Epithelial cell of esophagus (primary cell): ENCODE data around the gene PPP1R7.
"Not testable (repeated sequence)": the region's sequence is repeated elsewhere in the genome, so short reads cannot be mapped to it uniquely, and the experiment has no call there.

ENCODE experiments used
- DNase-seq: peaks from one replicate; pipeline ENCODE4 v3.0.0; 2010; ENCODE audit warnings: low read depth
- H3K4me3 ChIP-seq: 2 replicates; pipeline ENCODE4 v1.5.1; 2011; ENCODE audit warnings: mild to moderate bottlenecking, low read length, control low read depth
- TF ChIP-seq, protein P1 (sequence below): IDR thresholded peaks from 2 replicates; pipeline ENCODE4 v1.5.1; 2011; ENCODE audit warnings: low read depth, mild to moderate bottlenecking, low read length, control low read depth, inconsistent platforms; ENCODE audit not compliant: insufficient read depth; ENCODE audit errors: missing control alignments

PPP1R7 gene

DNA sequence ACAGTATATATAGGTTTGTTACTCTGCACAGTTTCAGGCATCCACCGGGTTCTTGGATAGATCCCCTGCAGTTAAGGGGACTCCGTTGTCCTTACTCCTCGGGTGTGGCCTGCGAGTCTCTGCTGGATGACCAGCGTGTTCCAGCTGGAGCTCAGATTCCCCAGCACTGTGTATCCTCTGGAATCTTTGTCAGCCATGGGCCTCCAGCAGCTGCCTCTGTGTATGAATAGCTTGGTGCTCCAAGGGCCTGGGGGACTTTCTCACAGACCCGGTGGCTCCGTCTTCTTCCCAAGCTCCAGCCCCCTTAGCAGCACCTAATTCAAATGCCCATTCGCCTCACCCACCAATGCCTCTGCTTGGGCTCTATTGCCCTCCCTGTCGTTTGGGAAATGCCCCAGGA lies 44.5 kb downstream of the PPP1R7 start:
- no peak overlapping the region for H3K4me3 ChIP-seq
- TF ChIP-seq, protein P1, sequence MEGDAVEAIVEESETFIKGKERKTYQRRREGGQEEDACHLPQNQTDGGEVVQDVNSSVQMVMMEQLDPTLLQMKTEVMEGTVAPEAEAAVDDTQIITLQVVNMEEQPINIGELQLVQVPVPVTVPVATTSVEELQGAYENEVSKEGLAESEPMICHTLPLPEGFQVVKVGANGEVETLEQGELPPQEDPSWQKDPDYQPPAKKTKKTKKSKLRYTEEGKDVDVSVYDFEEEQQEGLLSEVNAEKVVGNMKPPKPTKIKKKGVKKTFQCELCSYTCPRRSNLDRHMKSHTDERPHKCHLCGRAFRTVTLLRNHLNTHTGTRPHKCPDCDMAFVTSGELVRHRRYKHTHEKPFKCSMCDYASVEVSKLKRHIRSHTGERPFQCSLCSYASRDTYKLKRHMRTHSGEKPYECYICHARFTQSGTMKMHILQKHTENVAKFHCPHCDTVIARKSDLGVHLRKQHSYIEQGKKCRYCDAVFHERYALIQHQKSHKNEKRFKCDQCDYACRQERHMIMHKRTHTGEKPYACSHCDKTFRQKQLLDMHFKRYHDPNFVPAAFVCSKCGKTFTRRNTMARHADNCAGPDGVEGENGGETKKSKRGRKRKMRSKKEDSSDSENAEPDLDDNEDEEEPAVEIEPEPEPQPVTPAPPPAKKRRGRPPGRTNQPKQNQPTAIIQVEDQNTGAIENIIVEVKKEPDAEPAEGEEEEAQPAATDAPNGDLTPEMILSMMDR, result no peak
- DNase-seq, result no peak

DNA sequence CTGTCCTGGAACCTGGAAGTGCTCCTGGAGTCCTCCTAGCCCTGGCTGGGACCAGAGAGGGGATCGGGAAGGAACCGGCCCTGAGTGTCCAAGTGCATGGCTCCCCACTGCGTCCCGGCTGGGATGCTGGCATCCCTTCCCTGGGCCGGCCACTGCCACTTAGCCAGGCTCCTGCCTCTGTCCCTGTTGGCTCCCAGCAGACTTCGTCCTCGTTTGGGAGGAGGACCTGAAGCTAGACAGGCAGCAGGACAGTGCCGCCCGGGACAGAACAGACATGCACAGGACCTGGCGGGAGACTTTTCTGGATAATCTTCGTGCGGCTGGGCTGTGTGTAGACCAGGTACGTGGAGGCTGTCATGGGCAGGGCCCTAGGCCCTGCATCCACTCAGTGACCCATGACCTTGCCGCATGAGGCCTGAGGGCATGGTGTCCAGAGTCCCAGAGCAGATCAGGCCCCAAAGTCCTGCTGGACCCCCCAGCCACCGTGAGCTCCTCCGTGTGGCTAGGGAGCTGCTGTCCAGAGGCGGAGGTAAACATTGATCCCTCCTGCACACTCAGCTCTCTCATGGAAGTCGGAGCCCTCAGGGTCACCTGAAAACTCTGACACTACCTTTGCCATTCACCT lies 45.4 kb downstream of the PPP1R7 start:
- no peak overlapping the region for H3K4me3 ChIP-seq
- no peak for DNase-seq
- TF ChIP-seq, protein P1, result no peak

DNA sequence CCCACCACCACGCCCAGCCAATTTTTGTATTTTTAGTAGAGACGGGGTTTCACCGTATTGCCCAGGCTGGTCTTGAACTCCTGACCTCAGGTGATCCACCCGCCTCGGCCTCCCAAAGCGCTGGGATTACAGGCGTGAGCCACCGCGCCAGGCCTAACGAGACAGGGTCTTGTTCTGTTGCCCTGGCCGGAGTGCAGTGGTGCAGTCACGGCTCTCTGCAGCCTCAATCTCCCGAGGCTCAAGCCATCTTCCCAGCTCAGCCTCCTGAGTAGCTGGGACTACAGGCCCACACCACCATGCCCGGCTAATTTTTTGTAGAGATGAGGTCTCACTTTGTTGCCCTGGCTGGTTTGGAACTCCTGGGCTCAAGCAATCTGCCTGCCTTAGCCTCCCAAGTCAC lies 47.0 kb downstream of the PPP1R7 start:
- not testable (repeated sequence) for DNase-seq, H3K4me3 ChIP-seq

DNA sequence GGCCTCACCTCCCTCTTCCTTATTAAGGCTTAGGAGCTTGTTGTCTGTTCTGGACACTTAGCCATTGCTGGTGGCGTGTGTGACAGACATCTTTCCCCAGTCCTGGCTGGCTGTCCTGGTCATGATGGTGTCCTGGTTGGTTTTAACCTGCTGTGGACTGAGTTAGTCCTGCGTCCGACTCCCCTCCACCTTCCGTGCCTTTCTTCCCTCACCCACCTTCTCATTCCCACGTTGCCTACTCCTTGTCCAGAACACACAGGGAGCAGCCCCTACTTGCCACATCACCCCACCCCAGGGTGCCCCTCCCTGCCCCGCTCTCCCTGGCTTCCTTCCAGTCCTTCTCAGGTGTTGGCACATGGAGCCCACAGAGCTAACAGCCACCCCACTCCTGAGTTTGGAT lies 47.7 kb downstream of the PPP1R7 start:
- no peak for DNase-seq
- H3K4me3 ChIP-seq, result no peak overlapping the region
- TF ChIP-seq, protein P1, result no peak

DNA sequence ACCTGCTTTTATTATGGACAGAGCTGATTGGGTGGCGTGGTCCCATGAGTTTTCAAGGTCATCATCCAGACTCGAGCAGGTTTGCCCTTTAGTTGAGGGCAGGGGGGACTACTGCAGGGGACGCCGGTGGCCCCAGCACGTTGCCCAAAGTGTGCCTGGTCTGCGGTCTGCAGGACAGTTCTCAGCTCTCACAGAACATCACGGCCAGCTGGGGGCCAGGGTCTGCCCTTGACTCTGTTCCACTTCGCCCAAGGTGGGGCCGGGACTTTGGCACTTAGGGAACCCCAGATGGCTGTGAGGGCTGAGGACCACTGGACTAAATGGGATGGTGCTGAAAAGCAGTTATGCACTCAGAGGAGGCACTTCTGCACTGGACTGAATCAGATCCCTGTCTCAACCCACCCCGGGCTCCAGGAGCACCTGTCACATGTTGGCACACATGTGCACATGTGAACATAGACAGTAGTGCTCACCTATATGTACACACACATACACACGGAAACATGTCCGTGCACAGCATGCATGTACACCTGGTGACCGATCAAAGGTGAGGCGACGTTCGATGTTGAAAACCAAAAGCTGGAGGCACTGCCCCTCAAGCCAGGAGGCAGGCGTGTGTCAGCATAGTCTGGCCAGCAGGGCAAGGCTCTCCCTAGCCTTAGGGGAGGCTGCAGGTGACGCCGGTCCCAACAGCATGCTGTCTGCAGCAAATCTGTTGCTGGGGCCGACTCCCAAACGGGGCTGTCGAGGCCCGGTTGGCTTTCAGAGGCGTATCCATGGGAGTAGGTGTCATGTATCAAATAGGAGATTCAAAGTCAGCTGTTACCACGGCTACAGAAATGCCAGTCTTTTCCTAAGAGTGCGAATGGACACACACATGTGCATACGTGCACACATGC lies 48.4 kb downstream of the PPP1R7 start:
- no peak for DNase-seq
- TF ChIP-seq, protein P1, result no peak
- no peak overlapping the region for H3K4me3 ChIP-seq

DNA sequence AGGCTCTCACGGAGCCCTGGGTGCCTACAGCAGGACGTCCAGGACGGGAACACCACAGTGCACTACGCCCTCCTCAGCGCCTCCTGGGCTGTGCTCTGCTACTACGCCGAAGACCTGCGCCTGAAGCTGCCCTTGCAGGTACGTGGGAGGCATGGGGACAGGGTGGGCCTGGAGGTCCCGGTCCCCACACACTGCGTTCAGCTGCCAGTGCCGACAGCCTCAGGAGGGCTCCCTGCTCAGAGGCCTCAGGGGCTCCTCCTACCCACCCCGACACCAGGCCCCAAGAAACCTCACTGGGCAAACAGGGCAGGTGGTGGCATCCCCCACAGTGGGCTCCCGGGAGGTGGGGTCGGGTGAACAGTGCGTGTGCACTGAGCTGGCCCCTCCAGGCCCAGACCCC lies 49.0 kb downstream of the PPP1R7 start:
- no peak overlapping the region for H3K4me3 ChIP-seq
- no peak for DNase-seq
- TF ChIP-seq, protein P1, result no peak

DNA sequence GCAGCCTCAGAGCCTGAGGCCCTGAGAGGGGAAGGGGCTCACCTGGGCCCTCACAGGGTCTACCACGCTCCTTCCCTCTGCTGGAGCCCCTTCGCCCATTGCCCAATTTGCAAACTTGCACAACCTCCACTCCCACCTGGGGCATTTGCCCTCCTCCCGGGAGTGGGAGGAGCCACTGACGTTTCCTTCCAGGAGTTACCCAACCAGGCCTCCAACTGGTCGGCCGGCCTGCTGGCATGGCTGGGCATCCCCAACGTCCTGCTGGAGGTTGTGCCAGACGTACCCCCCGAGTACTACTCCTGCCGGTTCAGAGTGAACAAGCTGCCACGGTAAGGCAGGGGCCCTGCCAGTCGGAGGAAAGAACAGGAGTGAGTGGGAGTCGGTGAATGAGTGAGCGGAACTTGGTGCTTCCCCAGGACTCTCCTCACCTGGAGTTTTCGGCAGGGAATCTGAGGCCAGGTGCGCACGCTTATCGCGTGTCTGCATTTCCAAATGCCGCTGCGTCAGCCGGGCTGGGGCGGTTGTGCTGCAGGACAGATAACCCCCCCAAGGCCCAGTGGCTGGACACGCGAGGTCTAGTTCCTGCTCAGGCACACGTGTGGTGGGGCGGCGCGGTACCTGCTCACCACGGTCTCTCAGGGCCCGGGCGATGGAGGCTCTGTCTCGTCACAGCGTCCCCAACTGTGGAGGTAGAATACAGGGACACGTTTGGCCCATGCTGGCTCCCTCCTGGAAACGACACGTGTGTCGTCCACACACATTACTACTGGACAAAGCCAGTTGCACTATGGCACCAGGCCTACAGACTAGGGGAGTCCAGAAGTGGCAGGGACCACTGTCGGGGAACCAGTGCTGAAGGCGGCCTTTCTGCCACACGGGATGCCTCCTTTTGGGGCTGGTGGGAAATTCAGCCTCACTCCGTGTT lies 49.9 kb downstream of the PPP1R7 start:
- H3K4me3 ChIP-seq, result no peak overlapping the region
- peak; percentile 18 for DNase-seq
- TF ChIP-seq, protein P1, result no peak
